GM18873 (cell line): ENCODE data around the gene IREB2.

Experiments
- ATAC-seq: cut with Tn5 transposase; IDR thresholded peaks from one replicate; pipeline ENCODE4 v1.9.1; 2021; ENCODE audit warnings: mild to moderate bottlenecking, moderate library complexity, moderate number of reproducible peaks; ENCODE audit not compliant: unreplicated experiment, low FRiP score

IREB2 gene

DNA sequence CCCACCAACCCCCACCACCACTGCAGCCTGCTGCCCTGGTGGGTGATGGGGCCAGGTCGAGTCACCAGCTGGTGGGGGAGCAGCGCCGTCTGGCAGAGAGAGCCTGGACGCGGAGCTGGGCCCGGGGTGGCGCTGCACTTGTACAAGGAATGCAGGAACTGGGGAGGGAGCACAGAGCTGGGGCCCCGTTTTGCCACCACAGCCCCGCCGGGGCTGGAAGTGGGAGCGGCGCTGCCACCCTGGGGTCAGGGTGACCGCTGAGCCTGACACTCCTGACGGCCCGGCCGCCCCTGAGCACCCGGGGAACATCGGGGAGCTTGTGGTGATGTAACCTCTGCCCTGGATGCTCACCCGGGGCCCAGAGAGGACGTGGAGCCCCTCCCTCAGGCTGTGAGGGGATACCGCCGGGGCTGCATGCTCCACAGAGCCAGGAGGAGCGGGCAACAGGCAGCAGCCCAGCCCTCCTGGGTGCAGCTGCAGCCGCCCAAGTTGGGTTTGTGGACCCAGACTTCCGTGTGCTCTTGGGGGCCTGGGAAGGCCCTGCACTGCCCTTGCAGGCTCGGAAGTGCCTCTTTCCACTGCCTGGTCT is 32.6 kb upstream of the IREB2 start:
- no peak for ATAC-seq

DNA sequence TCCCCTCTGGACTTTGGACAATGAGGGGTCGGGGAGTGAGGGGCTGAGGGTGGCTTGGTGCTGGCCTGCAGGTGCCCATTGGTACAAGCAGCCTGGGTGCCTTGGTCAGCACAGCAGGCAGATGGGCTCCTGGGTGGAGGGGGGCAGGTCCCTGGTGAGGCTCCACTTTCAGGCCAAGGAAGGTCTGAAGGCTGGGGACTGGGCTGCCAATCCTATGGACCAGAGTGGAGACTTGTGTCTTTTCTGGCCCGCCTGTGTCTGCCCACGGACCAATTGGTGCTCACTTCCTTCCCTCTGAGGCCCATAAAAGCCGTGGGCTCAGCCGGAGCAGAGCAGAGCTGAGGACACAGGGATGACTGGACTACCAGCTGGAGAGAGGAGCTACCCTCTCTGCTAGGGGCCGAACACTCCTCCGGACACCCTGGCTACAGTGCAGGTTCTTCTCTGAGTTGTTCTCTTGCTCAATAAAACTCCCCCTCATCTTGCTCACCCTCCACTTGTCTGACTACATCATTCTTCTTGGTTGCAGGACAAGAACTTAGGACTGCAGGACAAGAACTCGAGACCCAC is 31.9 kb upstream of the IREB2 start:
- ATAC-seq, result no peak

DNA sequence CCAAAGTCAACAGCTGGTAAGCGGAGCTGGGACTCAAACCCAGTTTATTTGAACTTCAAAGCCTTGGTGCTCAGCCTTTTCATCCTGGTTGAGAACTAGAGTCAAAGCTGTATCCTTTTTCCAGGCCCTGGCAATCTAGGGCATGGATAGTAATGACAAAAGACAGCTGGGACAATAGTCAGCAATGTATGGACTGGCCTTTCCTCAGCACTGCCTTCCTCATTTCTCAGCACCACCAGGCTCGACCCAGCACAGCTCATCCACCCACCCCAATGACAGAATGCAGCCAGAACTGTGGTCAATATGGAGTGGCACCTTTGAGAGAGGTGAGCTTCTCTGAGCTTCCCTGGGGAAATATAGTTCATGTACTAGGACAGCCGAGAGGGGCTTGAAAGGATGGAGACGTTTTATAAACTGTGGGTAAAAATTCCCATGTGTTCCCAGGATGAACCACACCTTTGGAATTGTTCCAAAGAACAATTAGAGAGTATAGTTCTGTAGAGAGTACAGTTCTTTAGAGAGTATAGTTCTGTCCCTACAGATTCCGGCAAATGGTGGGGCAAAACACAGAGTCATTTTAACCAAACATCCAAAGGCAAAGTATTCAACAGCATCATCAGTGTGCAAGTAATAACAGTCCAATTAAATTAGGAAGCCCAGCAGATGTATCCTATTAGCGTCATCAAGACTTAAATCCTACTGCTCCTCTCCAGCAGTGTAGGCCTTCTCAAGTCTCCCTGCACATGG is 30.2 kb upstream of the IREB2 start:
- ATAC-seq, result no peak

DNA sequence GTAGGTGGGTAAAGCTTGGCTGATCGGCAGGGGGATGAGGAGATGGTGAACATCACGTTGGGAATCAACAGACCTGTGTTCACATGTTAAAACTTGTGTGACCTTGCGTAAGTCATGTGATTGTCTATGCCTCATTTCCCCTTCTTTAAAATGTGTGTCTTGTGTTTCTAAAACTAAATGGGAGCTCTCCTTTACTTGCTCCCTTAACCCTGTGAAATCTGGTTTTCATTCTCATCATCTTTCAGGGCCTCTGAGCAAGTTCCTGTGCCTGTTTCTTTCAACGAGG is 29.7 kb upstream of the IREB2 start:
- no peak for ATAC-seq

DNA sequence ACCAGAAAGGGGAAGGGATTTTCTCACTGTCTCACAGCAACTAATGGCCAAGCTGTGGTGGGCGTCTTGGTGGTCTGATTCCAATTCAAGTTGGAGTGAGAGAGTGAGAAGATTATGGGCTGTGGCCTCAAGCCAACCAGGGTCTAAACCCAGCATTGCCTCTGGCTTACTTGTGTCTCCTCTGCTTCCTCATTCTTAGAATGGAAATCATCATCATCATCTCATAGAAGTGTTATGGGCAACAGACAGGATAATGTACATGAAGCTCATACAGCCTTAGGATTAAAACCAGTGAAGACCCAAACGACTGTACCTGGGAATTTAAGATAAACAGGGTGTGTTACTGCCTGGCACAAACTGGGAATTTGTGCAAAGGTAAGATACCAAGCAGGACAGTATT is 29.1 kb upstream of the IREB2 start:
- no peak for ATAC-seq

DNA sequence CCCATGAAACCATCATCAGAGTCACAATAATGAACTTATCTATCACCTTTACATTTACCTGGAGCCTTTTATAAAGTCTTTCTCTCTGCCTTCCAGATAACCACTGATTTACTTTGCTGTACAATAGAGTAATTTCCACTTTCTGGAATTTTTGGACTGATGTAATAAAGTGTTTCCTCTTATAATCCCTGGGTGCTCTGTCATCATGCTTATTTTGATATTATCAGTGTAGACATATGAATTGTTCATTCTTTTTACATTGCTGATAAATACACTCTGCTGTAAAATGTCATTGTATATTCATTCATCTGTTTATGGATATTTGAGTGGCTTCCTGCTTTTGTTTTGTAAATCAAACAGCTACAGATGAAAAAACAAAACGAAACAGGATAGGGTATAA is 27.0 kb upstream of the IREB2 start:
- no peak for ATAC-seq

DNA sequence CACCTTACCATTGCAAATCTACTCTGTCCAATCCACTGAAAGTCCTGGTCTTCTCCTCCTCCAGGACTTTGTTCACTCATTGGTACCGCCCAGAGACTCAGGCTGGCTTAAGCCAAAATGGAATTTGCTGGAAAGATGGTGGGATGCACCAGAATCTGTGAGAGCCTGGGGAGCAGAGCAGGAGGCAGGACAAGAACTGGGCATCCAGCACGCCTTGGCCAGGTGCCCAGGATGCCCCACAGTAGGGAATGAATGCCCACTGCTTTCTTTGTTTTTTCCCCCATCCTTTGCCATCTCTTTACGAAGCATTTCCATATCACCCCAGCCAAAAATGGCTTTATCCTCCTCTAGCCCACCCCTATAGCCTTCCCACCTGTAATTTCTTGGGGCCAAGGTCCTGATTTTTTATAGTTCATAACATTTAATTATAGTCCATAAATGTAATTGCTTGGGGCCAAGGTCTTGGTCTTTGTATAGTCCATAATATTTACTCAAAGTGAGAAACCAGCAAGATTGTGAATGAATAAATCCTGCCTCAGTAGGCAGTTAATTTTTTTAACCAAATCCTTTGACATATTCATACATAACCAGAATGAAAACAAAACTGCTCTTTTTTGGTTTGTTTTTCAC is 23.3 kb upstream of the IREB2 start:
- no peak for ATAC-seq

DNA sequence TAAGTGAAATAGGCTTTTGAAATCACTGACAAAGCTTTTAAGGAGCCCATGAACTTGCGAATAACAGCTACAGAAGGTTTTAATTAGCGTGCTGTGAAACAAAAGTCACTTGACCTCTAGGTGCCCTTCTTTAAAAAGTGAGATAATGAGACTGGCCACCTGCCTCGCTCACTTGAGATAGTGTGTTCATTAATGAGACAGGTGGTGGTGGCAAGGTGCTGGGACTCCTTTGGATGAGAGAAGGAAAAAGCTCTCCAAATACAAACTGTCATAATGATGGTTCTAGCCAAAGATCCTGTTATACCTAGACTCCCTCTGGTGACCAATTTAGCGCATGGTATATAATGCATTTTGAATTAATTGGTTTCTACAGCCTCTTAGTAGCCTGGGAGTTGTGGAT is 22.7 kb upstream of the IREB2 start:
- ATAC-seq, result no peak

DNA sequence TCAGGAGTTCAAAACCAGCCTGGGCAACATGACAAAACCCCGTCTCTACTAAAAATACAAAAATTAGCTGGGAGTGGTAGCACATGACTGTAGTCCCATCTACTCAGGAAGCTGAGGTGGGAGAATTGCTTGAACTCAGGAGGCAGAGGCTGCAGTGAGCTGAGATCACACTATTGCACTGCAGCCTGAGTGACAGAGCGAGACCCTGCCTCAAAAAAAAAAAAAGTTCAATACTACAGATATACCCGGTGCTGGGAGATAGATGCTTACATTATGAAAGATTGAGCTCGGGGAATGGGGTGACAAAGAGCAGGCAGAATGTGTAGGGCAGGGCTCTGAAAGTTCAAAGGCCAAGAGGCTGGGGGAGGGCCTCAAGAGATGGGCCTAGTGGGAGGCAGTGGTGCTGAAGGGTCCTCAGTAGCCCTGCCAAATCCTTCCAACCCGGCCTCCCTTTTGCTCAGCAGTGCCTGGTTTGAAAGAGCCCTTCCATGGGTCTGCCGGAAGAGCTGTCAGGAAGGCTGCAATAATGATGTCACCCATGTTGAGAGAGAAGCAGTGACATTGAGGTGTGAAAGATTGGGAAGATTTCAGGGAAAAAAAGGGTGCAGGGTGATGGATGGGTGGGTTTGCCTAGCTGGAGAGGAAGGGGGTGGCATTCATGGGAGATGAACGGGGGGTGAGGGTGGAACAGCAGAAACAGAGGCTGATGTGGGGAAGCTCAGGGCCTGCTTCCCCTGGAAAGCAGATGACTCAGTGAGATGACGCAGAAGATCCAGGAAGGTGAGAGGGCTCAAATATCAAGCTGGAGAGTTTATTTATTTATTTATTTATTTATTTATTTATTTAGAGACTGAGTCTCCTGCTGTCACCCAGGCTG is 20.0 kb upstream of the IREB2 start:
- no peak for ATAC-seq

DNA sequence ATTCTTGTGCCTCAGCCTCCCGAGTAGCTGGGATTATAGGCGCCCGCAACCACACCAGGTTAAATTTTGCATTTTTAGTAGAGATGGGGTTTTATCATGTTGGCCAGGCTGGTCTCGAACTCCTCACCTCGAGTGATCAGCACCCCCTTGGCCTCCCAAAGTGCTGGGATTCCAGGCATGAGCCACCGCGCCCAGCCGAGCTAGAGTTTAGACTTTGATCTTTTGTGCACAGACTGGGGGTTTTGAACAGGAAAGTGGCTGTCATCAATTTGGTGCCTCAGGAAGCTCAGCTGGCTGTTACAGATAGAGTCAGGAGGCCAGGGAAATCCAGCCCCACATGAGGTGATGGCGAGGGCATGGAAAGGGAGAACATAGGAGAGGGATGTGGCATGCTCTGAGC is 19.3 kb upstream of the IREB2 start:
- ATAC-seq, result no peak

DNA sequence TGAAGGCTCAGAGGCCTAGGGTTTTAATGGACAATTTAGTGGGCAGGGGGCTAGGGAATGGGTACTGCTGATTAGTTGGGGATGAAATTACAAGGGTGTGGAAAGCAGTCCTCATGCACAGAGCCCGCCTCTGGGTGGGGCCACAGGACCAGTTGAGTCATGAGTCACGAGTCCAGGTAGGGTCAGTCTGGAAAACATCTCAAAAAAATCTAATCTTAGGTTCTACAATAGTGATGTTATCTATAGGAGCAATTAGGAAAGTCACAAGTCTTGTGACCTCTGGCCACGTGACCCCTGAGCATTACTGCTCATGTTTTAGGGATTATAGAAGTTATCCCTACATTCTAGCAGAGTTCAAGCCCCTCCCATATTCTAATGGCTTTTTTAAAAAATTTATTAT is 18.6 kb upstream of the IREB2 start:
- no peak for ATAC-seq

DNA sequence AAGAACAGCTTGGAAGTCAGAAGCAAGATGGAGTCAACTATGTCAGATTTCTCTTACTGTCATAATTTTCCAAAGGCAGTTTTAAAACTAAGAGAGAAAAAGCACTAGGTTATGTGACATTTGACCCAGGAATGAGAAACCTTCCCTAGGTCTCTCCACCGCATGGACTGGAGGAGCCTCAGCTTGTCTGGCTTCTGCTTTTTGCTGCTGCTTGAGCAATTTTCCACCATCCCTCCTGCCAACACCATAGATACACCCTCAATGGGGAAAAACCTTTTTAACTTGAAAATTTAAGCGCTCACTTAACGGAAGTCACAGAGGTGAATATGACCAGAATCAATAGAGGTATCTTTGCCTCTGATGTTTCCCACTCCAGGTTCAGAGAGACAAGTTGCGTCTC is 17.8 kb upstream of the IREB2 start:
- no peak for ATAC-seq

DNA sequence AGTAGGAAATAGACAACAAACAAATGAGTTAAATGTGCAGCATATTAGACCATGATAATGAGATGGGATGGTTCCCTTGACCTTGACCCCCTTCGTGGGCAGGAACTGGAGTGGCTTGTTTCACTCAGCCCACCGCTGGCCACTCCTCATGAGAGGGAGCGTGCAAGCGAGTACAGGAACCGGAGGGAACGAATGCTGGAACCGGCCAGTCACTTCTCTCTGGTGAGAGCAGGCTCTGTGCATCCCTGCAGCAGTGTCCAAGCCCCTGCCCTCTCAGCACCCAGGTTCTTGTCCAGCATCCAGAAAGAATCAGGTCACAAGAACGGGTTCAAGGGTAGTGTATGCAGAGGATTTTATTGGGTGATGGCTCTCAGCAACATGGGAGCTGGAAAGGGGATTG is 17.2 kb upstream of the IREB2 start:
- ATAC-seq, result no peak

DNA sequence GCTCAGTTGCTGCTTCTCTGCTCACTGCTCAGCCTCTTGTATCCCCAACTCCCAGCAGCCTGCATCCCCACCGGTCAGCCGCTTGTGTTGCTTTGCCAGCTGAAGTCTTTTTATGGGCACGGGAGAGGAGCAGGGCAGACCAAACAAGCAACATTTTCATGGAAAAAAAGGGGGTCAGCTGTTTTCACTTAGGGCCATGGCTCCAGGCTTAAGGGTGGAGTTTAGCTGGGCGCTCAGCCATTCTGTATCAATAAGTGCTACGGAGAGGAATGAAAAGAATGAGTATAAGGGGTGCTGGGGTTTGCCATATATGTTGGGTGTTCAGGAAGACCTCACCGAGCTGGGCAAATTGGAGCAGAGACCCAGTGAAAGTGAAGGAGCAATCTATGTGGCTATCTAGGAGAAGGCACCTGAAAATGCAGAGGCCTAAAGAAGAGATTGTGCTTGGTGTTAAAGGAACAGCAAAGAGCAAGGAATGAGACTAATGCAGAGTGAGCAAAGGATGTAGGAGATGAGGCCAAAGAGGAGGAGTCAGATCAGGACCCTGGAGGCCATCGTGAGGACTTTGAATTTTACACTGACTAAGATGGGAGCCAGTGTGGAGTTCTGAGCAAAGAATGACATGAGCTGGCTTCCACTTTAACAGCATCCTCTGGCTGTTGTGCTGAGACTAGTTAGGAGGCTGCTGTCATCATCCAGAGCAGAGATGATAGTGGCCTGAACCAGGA is 16.6 kb upstream of the IREB2 start:
- ATAC-seq, result no peak

DNA sequence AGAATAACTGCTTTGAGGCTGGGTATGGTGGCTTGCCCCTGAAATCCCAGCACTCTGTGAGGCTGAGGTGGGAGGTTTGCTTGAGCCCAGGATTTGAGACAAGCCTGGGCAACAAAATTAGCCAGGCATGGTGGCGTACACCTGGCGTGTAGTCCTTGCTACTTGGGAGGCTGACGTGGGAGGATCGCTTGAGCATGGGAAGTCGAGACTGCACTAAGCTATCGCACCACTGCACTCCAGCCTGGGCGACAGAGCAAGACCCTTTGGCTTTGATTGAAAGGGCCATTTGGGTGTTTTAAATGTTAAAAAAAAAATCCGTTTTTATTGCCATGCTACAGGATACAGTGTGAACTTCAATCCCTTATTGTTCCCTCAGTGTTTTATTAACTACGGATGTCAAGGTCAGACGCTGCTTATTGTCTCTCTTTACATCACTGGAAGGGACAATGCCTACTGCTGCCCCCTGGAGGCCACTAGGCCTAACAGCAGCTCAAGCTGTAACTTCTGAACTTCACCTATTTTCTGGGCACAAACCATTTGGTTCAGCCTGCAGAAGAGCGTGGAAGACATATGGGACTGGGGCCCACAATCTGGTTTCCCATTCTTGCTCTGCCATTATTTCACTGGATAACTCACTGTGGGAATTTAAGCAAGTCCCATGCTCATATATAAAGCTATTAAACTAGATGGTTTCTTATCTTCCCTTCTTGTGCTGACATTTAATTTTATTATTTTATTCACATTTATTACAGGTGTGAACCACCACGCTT is 15.3 kb upstream of the IREB2 start:
- no peak for ATAC-seq

DNA sequence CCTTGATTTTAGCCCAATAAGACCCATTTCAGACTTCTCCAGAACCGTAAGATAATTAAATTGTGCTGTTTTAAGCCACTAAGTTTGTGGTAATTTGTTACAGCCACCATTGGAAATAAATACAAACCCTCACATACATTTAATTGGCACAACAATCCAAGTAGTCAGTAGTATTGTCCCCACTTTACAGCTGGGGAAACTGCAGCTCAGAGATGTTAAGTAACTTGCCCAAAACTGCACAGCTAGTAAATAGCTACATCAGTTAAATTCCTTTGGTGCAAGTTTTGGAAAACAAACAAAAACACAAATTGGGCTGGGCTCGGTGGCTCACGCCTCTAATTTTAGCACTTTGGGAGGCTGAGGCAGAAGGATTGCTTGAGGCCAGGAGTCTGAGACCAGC is 13.3 kb upstream of the IREB2 start:
- ATAC-seq, result no peak

DNA sequence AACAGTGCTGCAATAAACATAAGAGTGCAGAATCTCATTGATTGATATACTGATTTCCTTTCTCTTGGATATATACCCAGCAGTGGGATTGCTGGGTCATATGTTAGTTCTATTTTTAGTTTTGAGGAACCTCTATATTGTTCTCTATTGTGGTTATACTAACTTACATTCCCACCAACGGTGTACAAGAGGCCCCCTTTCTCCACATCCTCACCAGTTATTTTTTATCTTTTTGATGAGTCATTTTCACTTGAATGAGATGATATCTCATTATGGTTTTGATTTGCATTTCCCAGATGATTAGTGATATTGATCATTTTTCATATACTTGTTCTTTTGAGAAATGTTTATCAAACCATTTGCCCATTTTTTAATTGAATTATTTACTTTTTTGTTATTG is 12.4 kb upstream of the IREB2 start:
- no peak for ATAC-seq

DNA sequence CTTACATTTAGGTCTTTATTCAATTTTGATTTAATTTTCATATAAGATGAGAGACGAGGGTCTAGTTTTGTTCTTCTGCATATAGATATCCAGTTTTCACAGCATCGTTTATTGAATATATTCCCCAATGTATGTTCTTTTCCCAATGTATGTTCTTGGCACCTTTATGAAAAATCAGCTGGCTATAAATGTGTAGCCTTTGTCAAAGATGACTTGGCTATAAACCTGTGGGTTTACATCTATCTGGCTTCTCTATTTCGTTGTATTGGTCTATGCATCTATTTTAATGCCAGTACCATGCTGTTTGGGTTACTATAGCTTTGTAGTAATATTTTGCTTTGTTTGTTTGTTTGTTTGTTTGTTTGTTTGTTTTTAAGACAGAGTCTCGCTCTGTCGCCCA is 11.7 kb upstream of the IREB2 start:
- no peak for ATAC-seq

DNA sequence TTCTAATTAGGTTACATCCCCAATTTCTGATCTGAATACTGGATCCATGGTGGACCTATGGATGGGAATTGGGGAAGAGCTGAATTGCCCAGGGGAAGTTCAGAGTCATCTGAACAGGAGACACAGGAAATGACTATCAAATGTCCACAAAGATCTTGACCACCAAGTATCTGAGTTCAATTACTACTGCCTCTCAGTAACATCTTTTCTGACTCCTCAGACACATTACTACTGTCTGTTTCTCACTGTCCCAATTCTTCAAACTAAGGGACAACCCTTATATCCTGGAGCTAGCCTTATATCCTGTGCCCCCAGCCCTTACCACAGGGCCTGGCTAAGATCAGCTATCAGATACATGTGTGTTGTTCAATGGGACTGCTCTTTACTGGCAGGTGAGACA is 10.1 kb upstream of the IREB2 start:
- no peak for ATAC-seq

DNA sequence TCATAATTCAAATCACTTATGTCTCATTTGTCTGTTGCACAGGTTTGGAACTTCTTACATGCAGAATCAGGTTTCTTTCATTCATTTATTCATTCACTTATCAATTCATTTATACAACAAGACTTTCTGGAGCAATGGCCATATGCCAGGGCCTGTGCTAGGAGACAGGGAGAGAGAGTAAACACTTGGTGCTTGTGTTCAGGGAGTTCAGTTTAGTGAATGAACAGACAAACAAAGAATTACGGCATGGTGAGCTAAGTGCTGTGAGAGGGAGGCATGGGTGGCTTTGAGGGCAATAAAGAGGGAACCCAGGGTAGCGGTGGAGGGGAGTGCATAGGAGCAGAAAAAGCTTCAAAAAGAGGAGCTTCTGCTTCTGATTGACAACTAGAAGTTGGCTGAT is 8.5 kb upstream of the IREB2 start:
- no peak for ATAC-seq
